Common myeloid progenitor, CD34-positive (primary cell): Measurements from ENCODE around the gene MTFMT. TPM values are rescaled to one million over a fixed set of nuclear protein-coding genes. Genes with fewer than 3 reads are reported as not detected.
"Not testable (repeated sequence)": the region's sequence is repeated elsewhere in the genome, so short reads cannot be mapped to it uniquely, and the experiment has no call there.

Experiments used
- CTCF ChIA-PET: fragments of 350-600 bp; sonication (Branson Sonifier 250); formaldehyde crosslinking; loops from one replicate; lab custom pipeline; 2021; ENCODE audit warnings: antibody characterized with exemption; lab: Charles Lee
- POLR2A ChIA-PET: fragments of 350-600 bp; sonication (Branson Sonifier 250); formaldehyde crosslinking; loops from one replicate; lab custom pipeline; 2021; ENCODE audit warnings: antibody characterized with exemption; lab: Charles Lee
- DNase-seq, 3 donors: peaks; one replicate each; pipeline versions ENCODE4 v3.0.0 to v3.0.0-alpha.2; 2013
- H3K27ac ChIP-seq, 2 experiments: 1 replicate in 1 of 2; 2 replicates in 1 of 2; pipeline ENCODE4 v1.7.0; 2013; ENCODE audit warnings: inconsistent platforms in 2 of 2, low read length in 2 of 2, mild to moderate bottlenecking in 2 of 2, low read depth in 1 of 2, moderate library complexity in 1 of 2; ENCODE audit not compliant: severe bottlenecking in 2 of 2, insufficient read depth in 1 of 2, poor library complexity in 1 of 2
- H3K27me3 ChIP-seq, 5 experiments: replicated peaks in 2 of 5; 1 replicate in 3 of 5; 2 replicates in 2 of 5; pipeline versions ENCODE4 v1.6.1 to v1.7.0; 2013; ENCODE audit warnings: low read length in 4 of 5, mild to moderate bottlenecking in 2 of 5, moderate library complexity in 2 of 5, inconsistent platforms in 1 of 5; ENCODE audit not compliant: insufficient read depth in 5 of 5, control insufficient read depth in 4 of 5
- H3K36me3 ChIP-seq, 4 experiments: 1 replicate in 2 of 4; 2 replicates in 2 of 4; pipeline versions ENCODE4 v1.6.1 to v1.7.0; 2013; ENCODE audit warnings: low read length in 3 of 4, control low read depth in 1 of 4, mild to moderate bottlenecking in 1 of 4; ENCODE audit not compliant: control insufficient read depth in 4 of 4, insufficient read depth in 4 of 4
- H3K4me1 ChIP-seq, 4 experiments: 1 replicate in 3 of 4; 2 replicates in 1 of 4; pipeline versions ENCODE4 v1.6.1 to v1.7.1; 2013; ENCODE audit warnings: low read length in 3 of 4, mild to moderate bottlenecking in 3 of 4, control low read depth in 1 of 4, inconsistent platforms in 1 of 4, moderate library complexity in 1 of 4; ENCODE audit not compliant: control insufficient read depth in 4 of 4, insufficient read depth in 4 of 4; ENCODE audit errors: control extremely low read depth in 1 of 4
- H3K4me3 ChIP-seq, 7 experiments: 1 replicate in 4 of 7; 2 replicates in 3 of 7; pipeline versions ENCODE4 v1.5.1 to v1.7.0; 2013; ENCODE audit warnings: mild to moderate bottlenecking in 7 of 7, low read length in 6 of 7, moderate library complexity in 6 of 7, inconsistent platforms in 2 of 7, low read depth in 2 of 7, control low read depth in 1 of 7; ENCODE audit not compliant: insufficient read depth in 4 of 7, control insufficient read depth in 1 of 7; ENCODE audit errors: extremely low read depth in 1 of 7
- H3K9me3 ChIP-seq, 5 experiments: 1 replicate in 4 of 5; 2 replicates in 1 of 5; pipeline versions ENCODE4 v1.6.1 to v1.7.1; 2013; ENCODE audit warnings: low read length in 4 of 5, mild to moderate bottlenecking in 2 of 5, inconsistent platforms in 1 of 5, low read depth in 1 of 5, moderate library complexity in 1 of 5; ENCODE audit not compliant: control insufficient read depth in 4 of 5, insufficient read depth in 2 of 5; ENCODE audit errors: control extremely low read depth in 1 of 5
- WGBS: methylation state at CpG from one replicate; pipeline ENCODE4 v1.1.5; 2013; ENCODE audit not compliant: insufficient coverage; 5-methylcytosine and 5-hydroxymethylcytosine counted together
- polyA plus RNA-seq: library from polyadenylated mRNA; unstranded; fragments of 120-200 nt; gene quantifications from one replicate; pipeline ENCODE4 v1.2.1, GENCODE V29; 2013

Gene MTFMT
- polyA plus RNA-seq = 14.8 TPM

DNA sequence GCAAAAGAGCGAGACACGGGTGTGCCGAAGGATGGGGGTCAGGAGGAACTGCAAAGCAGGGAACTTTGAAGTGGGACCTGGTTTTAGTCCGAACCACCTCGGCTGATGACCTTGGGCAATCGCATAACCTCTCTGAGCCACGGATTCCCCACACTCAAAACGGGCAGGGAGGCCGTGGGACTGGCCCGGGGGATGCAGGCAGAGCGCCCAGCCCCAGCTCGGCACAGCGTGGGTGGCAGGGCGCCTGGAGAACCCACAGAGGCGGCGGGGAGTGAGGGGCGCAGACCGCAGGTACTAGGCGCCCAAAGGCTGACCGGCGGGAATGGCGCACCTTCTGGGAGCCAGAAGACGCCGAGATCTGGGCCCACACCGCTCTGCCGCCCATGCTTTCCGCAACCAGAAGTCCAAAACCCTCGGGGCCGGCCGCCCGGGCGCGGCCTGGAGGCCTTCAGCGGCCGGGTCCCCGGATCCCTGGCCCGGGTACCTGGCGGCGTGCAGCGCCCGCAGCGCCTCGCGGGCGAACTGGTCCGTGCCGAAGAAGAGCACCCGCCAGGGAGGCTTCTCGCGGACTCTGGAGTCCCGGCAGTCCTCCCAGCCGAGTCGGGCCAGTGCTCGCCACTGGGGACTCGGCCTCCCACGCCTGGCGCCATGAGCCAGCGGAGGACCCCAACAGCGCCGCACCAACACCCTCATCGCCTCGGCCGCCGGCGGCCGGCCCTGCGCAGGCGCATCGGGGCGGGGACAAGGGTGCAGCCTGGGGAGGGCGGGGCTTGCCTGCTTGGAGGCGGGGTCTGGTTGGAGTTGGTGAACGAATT is at the start of gene MTFMT:
MTFMT (minus strand) TSS at position 719 of the 815 bp plus-strand sequence; CDS start at position 693, 26 bp downstream.
- no peaks in the 10 kb centered on the region for H3K9me3 ChIP-seq
- peak; percentile 82 to 90 (median 89) for DNase-seq
- H3K36me3 ChIP-seq = peaks cover 4 to 19% (median 10%) of the 10 kb centered on the region in 4 experiments
- H3K27me3 ChIP-seq = peaks cover 0 to 3% (median 0%) of the 10 kb centered on the region in 5 experiments
- H3K4me3 ChIP-seq = peak within 1 kb of the TSS; percentile 78 to 92 (median 88)
- POLR2A ChIA-PET = no interaction called here
- peak within 1 kb of the TSS; percentile 25 to 76 for H3K27ac ChIP-seq
- CTCF ChIA-PET = no interaction called here
- under 1% methylated on average over 59 of the region's 73 CpGs for WGBS
- H3K4me1 ChIP-seq = peaks cover 7 to 27% (median 21%) of the 10 kb centered on the region in 4 experiments

DNA sequence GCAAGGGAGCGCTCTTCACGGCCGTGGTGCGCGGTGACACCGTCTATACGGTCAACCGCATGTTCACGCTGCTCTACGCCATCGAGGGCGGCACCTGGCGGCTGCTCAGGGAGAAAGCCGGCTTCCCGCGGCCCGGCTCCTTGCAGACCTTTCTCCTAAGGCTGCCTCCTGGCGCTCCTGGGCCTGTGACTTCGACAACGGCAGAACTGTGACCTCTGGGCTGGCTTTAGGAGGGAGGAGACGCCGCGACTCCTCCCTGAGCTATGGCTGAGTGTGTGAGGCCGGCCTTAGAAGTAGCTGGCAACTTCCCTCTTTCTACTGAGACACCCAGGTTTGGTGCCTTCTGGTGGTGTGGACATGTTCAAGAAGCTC is 48.5 kb upstream of the MTFMT start:
- ChIA-PET CTCF (interaction anchor here (0.6 to 17.2 kb wide), 13 partner anchors 9 to 345 kb away, joined by 3 to 282 read pairs (median 5); partner anchors contain the start of gene RASL12), POLR2A (no interaction called here)
- Histone ChIP-seq H3K27me3 (peaks cover 0 to 4% (median 0%) of the 10 kb centered on the region in 5 experiments), H3K4me1 (peaks cover 0 to 33% (median 29%) of the 10 kb centered on the region in 4 experiments), H3K36me3 (no peaks in the 10 kb centered on the region), H3K4me3 (peak overlapping the region in 1 of 7 experiments; percentile 10), H3K9me3 (no peaks in the 10 kb centered on the region), H3K27ac (no peak overlapping the region)
- WGBS = 19% methylated on average over 18 of the region's 24 CpGs
- DNase-seq = peak; percentile 74 to 86 (median 85)

- CTCF ChIA-PET = interaction anchor here (1.0 to 17.2 kb wide), 9 partner anchors 8 to 44 kb away, joined by 3 to 282 read pairs (median 26); partner anchors contain the start of gene RASL12
- 67% methylated on average over 82 of the region's 85 CpGs for WGBS
- Histone ChIP-seq H3K9me3 (no peaks in the 10 kb centered on the region), H3K4me3 (peak overlapping the region in 1 of 7 experiments; percentile 10), H3K36me3 (no peaks in the 10 kb centered on the region), H3K27me3 (peaks cover 0 to 4% (median 0%) of the 10 kb centered on the region in 5 experiments), H3K4me1 (peaks cover 0 to 29% (median 25%) of the 10 kb centered on the region in 4 experiments), H3K27ac (no peak overlapping the region)
- POLR2A ChIA-PET = interaction anchor here (0.6 kb wide), 1 partner anchor 408 kb away, joined by 5 read pairs; no protein-coding TSS in a partner anchor
- no peak for DNase-seq
Measured at GRCh38 chr15:65077291-65077980, 48.0 kb upstream of the MTFMT start.

DNA sequence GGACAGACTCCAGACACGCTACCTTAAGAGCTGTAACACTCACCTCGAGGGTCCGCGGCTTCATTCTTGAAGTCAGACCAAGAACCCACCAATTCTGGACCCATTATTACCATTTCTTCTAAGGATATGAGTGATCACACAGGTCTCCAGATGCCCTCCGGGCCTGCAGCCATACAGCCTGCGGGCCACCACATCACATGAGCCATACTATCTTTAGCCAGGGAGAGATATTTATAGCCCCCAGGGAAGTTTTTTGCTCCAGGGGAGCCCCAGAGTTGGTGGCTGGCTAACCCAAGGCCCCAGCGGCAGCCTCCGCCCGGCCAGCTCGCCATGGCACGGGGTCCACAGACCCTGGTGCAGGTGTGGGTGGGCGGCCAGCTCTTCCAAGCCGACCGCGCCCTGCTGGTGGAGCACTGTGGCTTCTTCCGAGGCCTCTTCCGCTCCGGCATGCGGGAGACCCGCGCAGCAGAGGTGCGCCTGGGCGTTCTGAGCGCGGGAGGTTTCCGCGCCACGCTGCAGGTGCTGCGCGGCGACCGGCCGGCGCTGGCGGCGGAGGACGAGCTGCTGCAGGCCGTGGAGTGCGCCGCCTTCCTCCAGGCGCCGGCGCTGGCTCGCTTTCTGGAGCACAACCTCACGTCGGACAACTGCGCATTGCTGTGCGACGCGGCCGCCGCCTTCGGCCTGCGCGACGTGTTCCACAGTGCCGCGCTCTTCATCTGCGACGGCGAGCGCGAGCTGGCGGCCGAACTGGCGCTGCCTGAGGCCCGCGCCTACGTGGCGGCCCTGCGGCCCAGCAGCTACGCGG is 47.2 kb upstream of the MTFMT start, which contains the start of gene KBTBD13:
KBTBD13 (plus strand) TSS at position 261 of the 805 bp plus-strand sequence; CDS start at position 331, 70 bp downstream.
- Histone ChIP-seq H3K4me1 (peaks cover 0 to 27% (median 22%) of the 10 kb centered on the region in 4 experiments), H3K36me3 (no peaks in the 10 kb centered on the region), H3K27me3 (peaks cover 0 to 4% (median 0%) of the 10 kb centered on the region in 5 experiments), H3K27ac (no peak within 1 kb of the TSS), H3K4me3 (no peak within 1 kb of the TSS), H3K9me3 (no peaks in the 10 kb centered on the region)
- ChIA-PET POLR2A (interaction anchor here (0.6 kb wide), 1 partner anchor 409 kb away, joined by 5 read pairs; no protein-coding TSS in a partner anchor), CTCF (interaction anchor here (2.0 to 17.2 kb wide), 6 partner anchors 9 to 44 kb away, joined by 9 to 282 read pairs (median 30); partner anchors contain the start of gene RASL12)
- no peak for DNase-seq
- 75% methylated on average over 73 of the region's 73 CpGs for WGBS

DNA sequence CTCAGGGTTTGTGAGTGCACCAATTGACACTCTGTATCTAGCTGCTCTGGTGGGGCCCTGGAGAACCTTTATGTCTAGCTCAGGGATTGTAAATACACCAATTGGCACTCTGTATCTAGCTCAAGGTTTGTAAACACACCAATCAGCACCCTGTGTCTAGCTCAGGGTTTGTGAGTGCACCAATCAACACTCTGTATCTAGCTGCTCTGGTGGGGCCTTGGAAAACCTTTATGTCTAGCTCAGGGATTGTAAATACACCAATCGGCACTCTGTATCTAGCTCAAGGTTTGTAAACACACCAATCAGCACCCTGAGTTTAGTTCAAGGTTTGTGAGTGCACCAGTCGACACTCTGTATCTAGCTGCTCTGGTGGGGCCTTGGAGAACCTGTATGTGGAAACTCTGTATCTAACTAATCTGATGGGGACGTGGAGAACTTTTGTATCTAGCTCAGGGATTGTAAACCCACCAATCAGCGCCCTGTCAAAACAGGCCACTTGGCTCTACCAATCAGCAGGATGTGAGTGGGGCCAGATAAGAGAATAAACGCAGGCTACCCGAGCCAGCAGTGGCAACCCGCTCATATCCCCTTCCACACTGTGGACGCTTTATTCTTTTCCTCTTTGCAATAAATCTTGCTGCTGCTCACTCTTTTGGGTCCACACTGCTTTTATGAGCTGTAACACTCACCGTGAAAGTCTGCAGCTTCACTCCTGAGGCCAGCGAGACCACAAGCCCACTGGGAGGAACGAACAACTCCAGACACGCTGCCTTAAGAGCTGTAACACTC is 46.4 kb upstream of the MTFMT start:
- POLR2A ChIA-PET = interaction anchor here (0.6 kb wide), 2 partner anchors 680 to 1273 kb away, joined by 3 read pairs; no protein-coding TSS in a partner anchor
- not testable (repeated sequence) for H3K4me3 ChIP-seq, H3K9me3 ChIP-seq, H3K27ac ChIP-seq, H3K27me3 ChIP-seq, H3K36me3 ChIP-seq
- 11% methylated on average over 10 of the region's 12 CpGs for WGBS
- peak in 2 of 3 donors; percentile 57 to 68 for DNase-seq
- CTCF ChIA-PET = interaction anchor here (2.0 to 17.2 kb wide), 6 partner anchors 8 to 43 kb away, joined by 9 to 282 read pairs (median 30); partner anchors contain the start of gene RASL12
- peaks cover 0 to 28% (median 21%) of the 10 kb centered on the region in 4 experiments for H3K4me1 ChIP-seq
